Measurements from ENCODE around the gene REEP2.

DNA sequence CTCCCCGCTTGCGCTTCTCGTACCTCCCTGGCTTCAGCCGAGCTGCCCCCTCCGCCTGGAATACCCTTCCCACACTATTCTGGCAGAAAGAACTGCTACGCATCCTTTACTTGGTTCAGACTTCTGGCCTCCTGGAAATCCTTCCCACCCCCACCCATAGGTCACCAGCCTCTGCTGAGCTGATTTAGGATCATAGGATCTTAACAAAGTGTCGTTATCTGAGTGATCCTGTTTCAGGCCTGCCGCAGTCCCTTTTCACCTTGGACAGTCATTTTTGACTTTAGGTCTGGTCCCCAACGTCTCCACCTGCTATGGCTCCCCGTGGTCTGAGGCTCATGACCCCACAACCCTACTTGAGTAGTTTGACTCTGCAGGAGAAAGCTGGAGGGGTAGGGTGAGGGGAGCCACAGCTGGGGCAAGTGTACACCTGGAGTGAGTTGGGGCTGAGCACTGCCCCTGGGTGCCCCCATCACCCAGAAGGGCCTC lies 53.7 kb downstream of the REEP2 start:
- TF ChIP-seq, protein P1, sequence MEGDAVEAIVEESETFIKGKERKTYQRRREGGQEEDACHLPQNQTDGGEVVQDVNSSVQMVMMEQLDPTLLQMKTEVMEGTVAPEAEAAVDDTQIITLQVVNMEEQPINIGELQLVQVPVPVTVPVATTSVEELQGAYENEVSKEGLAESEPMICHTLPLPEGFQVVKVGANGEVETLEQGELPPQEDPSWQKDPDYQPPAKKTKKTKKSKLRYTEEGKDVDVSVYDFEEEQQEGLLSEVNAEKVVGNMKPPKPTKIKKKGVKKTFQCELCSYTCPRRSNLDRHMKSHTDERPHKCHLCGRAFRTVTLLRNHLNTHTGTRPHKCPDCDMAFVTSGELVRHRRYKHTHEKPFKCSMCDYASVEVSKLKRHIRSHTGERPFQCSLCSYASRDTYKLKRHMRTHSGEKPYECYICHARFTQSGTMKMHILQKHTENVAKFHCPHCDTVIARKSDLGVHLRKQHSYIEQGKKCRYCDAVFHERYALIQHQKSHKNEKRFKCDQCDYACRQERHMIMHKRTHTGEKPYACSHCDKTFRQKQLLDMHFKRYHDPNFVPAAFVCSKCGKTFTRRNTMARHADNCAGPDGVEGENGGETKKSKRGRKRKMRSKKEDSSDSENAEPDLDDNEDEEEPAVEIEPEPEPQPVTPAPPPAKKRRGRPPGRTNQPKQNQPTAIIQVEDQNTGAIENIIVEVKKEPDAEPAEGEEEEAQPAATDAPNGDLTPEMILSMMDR (IDR thresholded peaks at IDR 0.05) = no peak
- TF ChIP-seq POLR2A (IDR thresholded peaks at IDR 0.05) = no peak
